ENCODE data around the gene DNHD1.
A peak's percentile ranks its signal among the peaks of the same experiment; 100 is the strongest.

DNHD1 gene

GRCh38 chr11:6526411-6527135 is 29.5 kb downstream of the DNHD1 start:
- ATAC-seq (replicated peaks; ENCODE audit: extremely low read depth, poor library complexity, severe bottlenecking) (no peak), DNase-seq (ENCODE audit: low spot score in 2 of 2) (no peak)
- no peaks in the 10 kb centered on the region for H3K27me3 Mint-ChIP-seq
- peaks cover 11% of the 10 kb centered on the region for H3K4me1 Mint-ChIP-seq
- H3K4me3 Mint-ChIP-seq: peak overlapping the region; percentile 36
- peaks cover 5% of the 10 kb centered on the region for H3K36me3 Mint-ChIP-seq (ENCODE audit: insufficient read depth)
- H3K27ac Mint-ChIP-seq (ENCODE audit: low read depth): peak overlapping the region; percentile 85
- no peaks in the 10 kb centered on the region for H3K9me3 Mint-ChIP-seq

GRCh38 chr11:6529266-6529665 is 32.2 kb downstream of the DNHD1 start:
- Mint-ChIP-seq H3K36me3 (ENCODE audit: insufficient read depth) (peaks cover 3% of the 10 kb centered on the region), H3K4me1 (peaks cover 11% of the 10 kb centered on the region), H3K9me3 (no peaks in the 10 kb centered on the region), H3K27ac (ENCODE audit: low read depth) (no peak overlapping the region), H3K27me3 (no peaks in the 10 kb centered on the region), H3K4me3 (no peak overlapping the region)
- ATAC-seq (replicated peaks; ENCODE audit: extremely low read depth, poor library complexity, severe bottlenecking): no peak
- no peak for DNase-seq (ENCODE audit: low spot score in 2 of 2)

- DNase-seq (ENCODE audit: low spot score in 2 of 2) (no peak), ATAC-seq (replicated peaks; ENCODE audit: extremely low read depth, poor library complexity, severe bottlenecking) (no peak)
- H3K4me1 Mint-ChIP-seq: peaks cover 11% of the 10 kb centered on the region
- no peak overlapping the region for H3K27ac Mint-ChIP-seq (ENCODE audit: low read depth)
- no peaks in the 10 kb centered on the region for H3K9me3 Mint-ChIP-seq
- H3K36me3 Mint-ChIP-seq (ENCODE audit: insufficient read depth): peaks cover 4% of the 10 kb centered on the region
- H3K4me3 Mint-ChIP-seq: no peak overlapping the region
- H3K27me3 Mint-ChIP-seq: no peaks in the 10 kb centered on the region
These were observed 33.8 kb downstream of the DNHD1 start for GRCh38 chr11:6530848-6531247.

DNA sequence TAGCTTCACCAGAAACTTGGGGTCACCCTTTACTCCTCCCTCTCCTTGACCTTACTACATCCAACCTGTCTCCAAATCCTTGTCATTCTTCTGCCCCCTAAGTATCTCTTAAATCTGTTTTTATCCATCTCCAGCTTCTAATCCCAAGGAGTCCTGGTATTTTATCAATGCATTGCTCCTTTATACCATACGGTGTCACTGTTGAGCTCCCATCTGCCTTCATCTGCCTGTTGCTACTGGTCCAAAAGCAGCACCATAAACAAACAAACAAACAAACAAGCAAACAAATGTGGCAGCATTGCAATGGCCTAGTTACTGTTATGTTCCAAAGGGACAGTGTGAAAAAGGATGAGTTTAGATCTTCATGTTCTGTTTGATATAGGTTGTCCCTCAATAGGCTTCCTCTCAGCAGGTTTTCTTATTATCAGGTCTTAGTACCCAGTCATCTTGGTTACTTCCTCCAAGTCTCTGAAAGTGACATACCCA is 34.2 kb downstream of the DNHD1 start:
- H3K4me1 Mint-ChIP-seq: peaks cover 7% of the 10 kb centered on the region
- ATAC-seq (replicated peaks; ENCODE audit: extremely low read depth, poor library complexity, severe bottlenecking) (no peak), DNase-seq (ENCODE audit: low spot score in 2 of 2) (no peak)
- H3K27ac Mint-ChIP-seq (ENCODE audit: low read depth): no peak overlapping the region
- no peaks in the 10 kb centered on the region for H3K27me3 Mint-ChIP-seq
- H3K4me3 Mint-ChIP-seq: no peak overlapping the region
- H3K36me3 Mint-ChIP-seq (ENCODE audit: insufficient read depth): peaks cover 4% of the 10 kb centered on the region
- no peaks in the 10 kb centered on the region for H3K9me3 Mint-ChIP-seq

GRCh38 chr11:6538456-6538855 is 41.4 kb downstream of the DNHD1 start:
- Mint-ChIP-seq H3K27me3 (no peaks in the 10 kb centered on the region), H3K9me3 (no peaks in the 10 kb centered on the region), H3K27ac (ENCODE audit: low read depth) (no peak overlapping the region), H3K36me3 (ENCODE audit: insufficient read depth) (peaks cover 6% of the 10 kb centered on the region), H3K4me1 (no peaks in the 10 kb centered on the region), H3K4me3 (no peak overlapping the region)
- no peak for DNase-seq (ENCODE audit: low spot score in 2 of 2)
- no peak for ATAC-seq (replicated peaks; ENCODE audit: extremely low read depth, poor library complexity, severe bottlenecking)

- DNase-seq (ENCODE audit: low spot score in 2 of 2) (no peak), ATAC-seq (replicated peaks; ENCODE audit: extremely low read depth, poor library complexity, severe bottlenecking) (no peak)
- H3K4me1 Mint-ChIP-seq: no peaks in the 10 kb centered on the region
- H3K27ac Mint-ChIP-seq (ENCODE audit: low read depth): no peak overlapping the region
- H3K27me3 Mint-ChIP-seq: no peaks in the 10 kb centered on the region
- H3K36me3 Mint-ChIP-seq (ENCODE audit: insufficient read depth): peaks cover 9% of the 10 kb centered on the region
- H3K9me3 Mint-ChIP-seq: no peaks in the 10 kb centered on the region
- no peak overlapping the region for H3K4me3 Mint-ChIP-seq
These were observed 41.9 kb downstream of the DNHD1 start for GRCh38 chr11:6538945-6539344.

DNA sequence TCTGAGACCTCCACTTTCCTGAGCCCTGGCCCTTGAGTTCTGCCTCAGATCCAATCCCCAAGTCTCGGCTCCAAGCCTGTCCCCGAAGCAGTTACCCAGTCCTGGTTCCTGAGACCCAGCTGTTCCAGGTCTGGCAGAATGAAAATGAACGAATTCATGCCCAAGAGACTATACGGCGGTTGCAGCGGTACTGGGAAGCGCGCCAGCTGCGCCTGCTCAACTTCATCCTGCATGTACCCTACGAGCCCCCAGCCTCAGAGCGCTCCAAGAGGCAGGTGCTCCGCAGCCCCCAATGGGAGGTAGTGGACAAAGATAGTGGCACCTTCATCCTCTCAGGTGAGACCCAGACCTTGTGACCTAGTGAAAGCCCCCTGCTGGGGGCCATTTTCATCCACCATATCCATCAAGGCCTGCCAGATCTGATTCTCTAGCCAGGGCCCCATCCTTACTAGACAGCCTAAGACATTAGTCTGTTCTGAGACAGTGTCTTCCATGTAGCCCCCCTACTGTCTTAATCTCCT is 42.7 kb downstream of the DNHD1 start:
- DNase-seq (ENCODE audit: low spot score in 2 of 2): no peak

GRCh38 chr11:6541356-6541755 is 44.3 kb downstream of the DNHD1 start:
- Mint-ChIP-seq H3K27ac (ENCODE audit: low read depth) (no peak overlapping the region), H3K4me3 (no peak overlapping the region), H3K27me3 (no peaks in the 10 kb centered on the region), H3K4me1 (no peaks in the 10 kb centered on the region), H3K9me3 (no peaks in the 10 kb centered on the region), H3K36me3 (ENCODE audit: insufficient read depth) (peaks cover 8% of the 10 kb centered on the region)
- no peak for ATAC-seq (replicated peaks; ENCODE audit: extremely low read depth, poor library complexity, severe bottlenecking)
- DNase-seq (ENCODE audit: low spot score in 2 of 2): no peak

More for the DNA sequence above, 42.7 kb downstream of the DNHD1 start:
- H3K27me3 Mint-ChIP-seq: no peaks in the 10 kb centered on the region
- H3K9me3 Mint-ChIP-seq: no peaks in the 10 kb centered on the region
- peaks cover 8% of the 10 kb centered on the region for H3K36me3 Mint-ChIP-seq (ENCODE audit: insufficient read depth)
- no peak for ATAC-seq (replicated peaks; ENCODE audit: extremely low read depth, poor library complexity, severe bottlenecking)
- H3K4me1 Mint-ChIP-seq: no peaks in the 10 kb centered on the region
- no peak overlapping the region for H3K4me3 Mint-ChIP-seq
- no peak overlapping the region for H3K27ac Mint-ChIP-seq (ENCODE audit: low read depth)

DNA sequence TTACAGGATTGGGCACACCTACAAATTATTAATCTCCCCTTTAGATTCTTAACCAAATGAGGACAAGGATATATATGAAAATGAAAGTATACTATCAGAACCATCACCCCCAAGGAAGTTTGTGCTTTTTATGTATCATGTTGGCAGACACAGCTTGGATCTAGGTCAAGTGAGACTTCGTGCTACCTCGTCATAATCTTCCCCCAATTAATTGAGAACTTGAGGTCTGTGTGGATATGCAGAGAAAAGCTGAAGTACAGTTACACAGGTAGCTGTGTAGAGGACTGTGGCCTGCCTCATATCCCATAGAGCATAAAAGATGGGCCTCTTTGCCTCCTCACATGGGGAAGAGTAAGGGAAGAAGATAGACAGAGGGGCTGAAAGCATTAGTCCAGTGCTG is 45.6 kb downstream of the DNHD1 start:
- ATAC-seq (replicated peaks; ENCODE audit: extremely low read depth, poor library complexity, severe bottlenecking): no peak
- no peak overlapping the region for H3K4me3 Mint-ChIP-seq
- H3K27ac Mint-ChIP-seq (ENCODE audit: low read depth): no peak overlapping the region

DNA sequence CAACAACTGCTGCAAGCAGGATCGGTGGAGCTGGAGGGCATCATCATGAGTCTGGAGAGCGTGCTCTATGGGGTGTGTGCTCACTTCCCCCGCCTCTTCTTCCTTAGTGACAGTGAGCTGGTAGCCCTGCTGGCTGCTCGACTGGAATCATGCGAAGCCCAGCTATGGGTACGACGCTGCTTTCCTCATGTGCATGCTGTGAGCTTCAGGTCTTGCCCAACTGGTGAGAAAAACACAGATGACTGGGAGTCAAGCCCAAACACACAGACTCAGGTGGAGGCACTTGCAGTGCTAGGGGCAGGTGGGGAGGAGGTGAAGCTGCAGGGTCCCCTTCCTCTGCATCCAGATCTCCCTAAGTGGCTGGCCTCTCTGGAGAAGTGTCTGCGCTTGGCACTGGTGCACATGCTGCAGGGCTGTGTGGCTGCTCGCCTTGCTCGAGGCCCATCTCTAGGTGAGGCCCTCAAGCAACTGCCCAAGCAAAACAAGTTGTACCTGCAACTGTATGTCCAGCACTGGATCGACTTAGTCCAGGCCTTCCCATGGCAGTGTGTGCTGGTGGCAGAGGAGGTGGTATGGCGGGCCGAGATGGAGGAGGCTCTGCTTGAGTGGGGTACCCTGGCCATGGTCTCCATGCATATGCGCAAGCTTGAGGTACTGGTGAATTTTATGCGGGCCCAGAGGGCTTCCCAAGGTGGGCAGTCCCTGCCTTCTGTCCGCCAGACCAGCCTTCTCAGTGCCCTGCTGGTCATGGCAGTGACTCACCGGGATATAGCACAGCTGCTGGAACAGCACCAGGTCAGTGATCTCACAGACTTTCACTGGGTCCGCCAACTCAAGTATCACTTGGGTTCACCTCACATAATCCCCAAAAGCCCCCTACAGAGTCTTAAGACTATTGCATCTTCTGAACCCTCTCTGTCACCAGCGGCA is 48.1 kb downstream of the DNHD1 start:
- Mint-ChIP-seq H3K27ac (ENCODE audit: low read depth) (no peak overlapping the region), H3K9me3 (no peaks in the 10 kb centered on the region), H3K27me3 (no peaks in the 10 kb centered on the region), H3K36me3 (ENCODE audit: insufficient read depth) (peaks cover 8% of the 10 kb centered on the region), H3K4me3 (no peak overlapping the region), H3K4me1 (no peaks in the 10 kb centered on the region)
- DNase-seq (ENCODE audit: low spot score in 2 of 2): no peak
- ATAC-seq (replicated peaks; ENCODE audit: extremely low read depth, poor library complexity, severe bottlenecking): no peak

More for the DNA sequence above, 45.6 kb downstream of the DNHD1 start:
- Mint-ChIP-seq H3K9me3 (no peaks in the 10 kb centered on the region), H3K36me3 (ENCODE audit: insufficient read depth) (peaks cover 8% of the 10 kb centered on the region), H3K4me1 (no peaks in the 10 kb centered on the region), H3K27me3 (no peaks in the 10 kb centered on the region)
- DNase-seq (ENCODE audit: low spot score in 2 of 2): no peak

GRCh38 chr11:6545917-6546605 is 49.0 kb downstream of the DNHD1 start:
- H3K4me3 Mint-ChIP-seq: no peak overlapping the region
- no peaks in the 10 kb centered on the region for H3K9me3 Mint-ChIP-seq
- no peaks in the 10 kb centered on the region for H3K4me1 Mint-ChIP-seq
- H3K27me3 Mint-ChIP-seq: no peaks in the 10 kb centered on the region
- H3K36me3 Mint-ChIP-seq (ENCODE audit: insufficient read depth): peaks cover 8% of the 10 kb centered on the region
- H3K27ac Mint-ChIP-seq (ENCODE audit: low read depth): no peak overlapping the region
- DNase-seq (ENCODE audit: low spot score in 2 of 2) (no peak), ATAC-seq (replicated peaks; ENCODE audit: extremely low read depth, poor library complexity, severe bottlenecking) (no peak)

DNA sequence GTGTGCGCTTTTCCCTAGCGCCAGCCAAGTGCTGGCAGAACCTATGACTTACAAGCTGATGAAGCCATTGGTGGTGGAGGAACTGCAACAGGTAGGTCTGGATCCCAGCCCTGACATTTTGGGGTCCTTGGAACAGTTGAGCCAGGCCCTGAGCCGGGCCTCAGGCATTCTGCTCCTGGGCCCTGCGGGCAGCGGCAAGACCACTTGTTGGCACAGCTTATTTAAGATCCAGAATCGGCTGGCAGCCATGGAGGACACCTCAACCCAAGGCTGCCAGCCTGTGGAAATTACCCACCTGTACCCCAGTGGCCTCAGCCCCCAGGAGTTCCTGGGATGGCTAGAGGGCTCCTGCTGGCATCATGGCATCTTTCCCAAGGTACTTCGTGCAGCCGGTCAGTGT is 49.7 kb downstream of the DNHD1 start:
- no peaks in the 10 kb centered on the region for H3K4me1 Mint-ChIP-seq
- H3K4me3 Mint-ChIP-seq: no peak overlapping the region
- ATAC-seq (replicated peaks; ENCODE audit: extremely low read depth, poor library complexity, severe bottlenecking) (no peak), DNase-seq (ENCODE audit: low spot score in 2 of 2) (no peak)
- H3K36me3 Mint-ChIP-seq (ENCODE audit: insufficient read depth): peaks cover 6% of the 10 kb centered on the region
- H3K27me3 Mint-ChIP-seq: no peaks in the 10 kb centered on the region
- H3K9me3 Mint-ChIP-seq: no peaks in the 10 kb centered on the region
- H3K27ac Mint-ChIP-seq (ENCODE audit: low read depth): no peak overlapping the region
